ENCODE data around the gene PPP1R9A. TPM values are rescaled to one million over a fixed set of nuclear protein-coding genes. Genes with fewer than 3 reads are reported as not detected.

Gene PPP1R9A
- total and polyA plus RNA-seq, 10 of the 15 experiments (the other 5 are each of a cell fraction or from before 2014, with no cell fraction given): 0.04 to 0.12 TPM; not detected in 8

GRCh38 chr7:95322396-95322795, 415.0 kb downstream of the PPP1R9A start (continued):
- TF ChIP-seq EP300 (IDR thresholded peaks at IDR 0.05; ENCODE audit: borderline replicate concordance in 1 of 2, control insufficient read depth in 1 of 2, low read depth in 2 of 2, low read length in 2 of 2): no peak
- TF ChIP-seq CBFB (IDR thresholded peaks at IDR 0.05; ENCODE audit: low read depth): no peak
- TF ChIP-seq ZNF217 (IDR thresholded peaks at IDR 0.05): no peak
- no peak for TF ChIP-seq WRNIP1 (IDR thresholded peaks at IDR 0.05; ENCODE audit: borderline replicate concordance, low read depth, low read length)
- TF ChIP-seq TAF1 (IDR thresholded peaks at IDR 0.05; ENCODE audit: borderline replicate concordance, low read depth, low read length): no peak
- TF ChIP-seq ZBTB40 (IDR thresholded peaks at IDR 0.05; ENCODE audit: borderline replicate concordance): no peak
- TF ChIP-seq STAT1 (conservative IDR thresholded peaks at IDR 0.05): no peak

DNA sequence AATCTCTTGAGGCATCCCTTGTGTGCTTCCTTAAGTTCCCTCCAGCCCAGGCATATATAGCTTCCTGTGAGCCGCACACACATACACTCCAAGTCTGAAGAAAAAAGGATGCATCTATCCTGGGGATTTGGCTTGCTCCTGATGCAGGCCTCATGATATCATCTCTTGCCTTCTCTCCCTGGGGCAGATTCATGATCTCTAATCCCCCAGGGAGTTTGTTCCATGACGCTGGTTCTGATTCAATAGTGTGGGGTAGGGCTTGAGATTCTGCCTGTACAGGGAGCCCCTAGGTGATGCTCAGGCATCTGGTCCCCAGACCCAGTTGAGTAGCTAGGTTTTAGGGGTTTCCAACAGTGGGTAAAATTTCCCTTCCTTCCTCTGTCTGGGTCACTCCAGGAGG, 415.5 kb downstream of the PPP1R9A start:
- no TSS peak for BruUV-seq (replicated peaks)
- Histone ChIP-seq H3K9ac (ENCODE audit: control insufficient read depth, insufficient read depth, low read length) (no peak overlapping the region), H3K27ac (ENCODE audit: control insufficient read depth, insufficient read depth) (no peak overlapping the region), H3K79me2 (ENCODE audit: control insufficient read depth, insufficient read depth, low read length) (no peaks in the 10 kb centered on the region), H3K36me3 (ENCODE audit: control insufficient read depth in 2 of 2, insufficient read depth in 2 of 2, low read length in 1 of 2) (no peaks in the 10 kb centered on the region), H3K4me2 (ENCODE audit: control insufficient read depth, insufficient read depth) (no peak overlapping the region), H2AFZ (ENCODE audit: control insufficient read depth, low read depth, low read length) (no peak overlapping the region), H3K4me3 (no peak overlapping the region), H3K27me3 (replicated peaks in 1 of 2; ENCODE audit: control insufficient read depth in 2 of 2, insufficient read depth in 2 of 2, low read length in 1 of 2) (no peaks in the 10 kb centered on the region), H3K9me3 (replicated peaks; ENCODE audit: control insufficient read depth, insufficient read depth, low read length) (no peaks in the 10 kb centered on the region), H4K20me1 (ENCODE audit: control insufficient read depth, insufficient read depth) (no peaks in the 10 kb centered on the region), H3K4me1 (ENCODE audit: control insufficient read depth, insufficient read depth, low read length) (no peaks in the 10 kb centered on the region)
- TF ChIP-seq NRF1 (conservative IDR thresholded peaks at IDR 0.05; ENCODE audit: low read depth, low read length) (no peak), RB1 (IDR thresholded peaks at IDR 0.05; ENCODE audit: borderline replicate concordance) (no peak), PBX3 (IDR thresholded peaks at IDR 0.05; ENCODE audit: insufficient replicate concordance, low read depth, low read length) (no peak), SIX5 (IDR thresholded peaks at IDR 0.05; ENCODE audit: low read depth, low read length, severe bottlenecking) (no peak), NBN (IDR thresholded peaks at IDR 0.05) (no peak), CBFB (IDR thresholded peaks at IDR 0.05; ENCODE audit: low read depth) (no peak)
- DNase-seq (ENCODE audit: low read depth, low spot score) (no peak), FAIRE-seq (no peak), ATAC-seq (no peak; the same call in 2 of the 3 replicates)
- RAD21 ChIA-PET (ENCODE audit: unreplicated experiment): interaction anchor here (1.4 kb wide), 1 partner anchor 154 kb away, joined by 5 read pairs; no protein-coding TSS in a partner anchor
- CTCF ChIA-PET: interaction anchor here (1.0 to 1.4 kb wide), 4 partner anchors 9 to 188 kb away, joined by 3 to 5 read pairs (median 4); no protein-coding TSS in a partner anchor
- intact Hi-C loops (cut with micrococcal nuclease; ENCODE audit: unreplicated experiment): no loop called here
- POLR2A ChIA-PET: no interaction called here
- 61% methylated on average over 2 of the region's 2 CpGs for WGBS (ENCODE audit: insufficient coverage, insufficient replicate concordance, low lambda C conversion rate, missing lambda C conversion rate)
- SMC1A ChIA-PET (ENCODE audit: uncharacterized antibody, unreplicated experiment): interaction anchor here (0.7 to 1.4 kb wide), 6 partner anchors 12 to 159 kb away, joined by 3 to 5 read pairs (median 4); no protein-coding TSS in a partner anchor
- in situ Hi-C loops (cut with MboI): no loop called here

Data from GM12878 (cell line).